Measurements from ENCODE around the gene TTC23. TPM values are rescaled to one million over a fixed set of nuclear protein-coding genes. Genes with fewer than 3 reads are reported as not detected.
A peak's percentile ranks its signal among the peaks of the same experiment; 100 is the strongest.

Gene TTC23
- total and polyA plus RNA-seq, 5 donors from 2014 or later, result 0.56 to 0.67 (median 0.60) TPM; not detected in 2

GRCh38 chr15:99176757-99177156 is 72.6 kb downstream of the TTC23 start:
- Histone ChIP-seq H3K9me3 (ENCODE audit: control insufficient read depth in 2 of 2, low read length in 2 of 2) (no peaks in the 10 kb centered on the region), H3K27ac (ENCODE audit: insufficient read depth, low read length, poor library complexity, severe bottlenecking) (no peak overlapping the region), H3K4me3 (ENCODE audit: low read depth, low read length) (no peak overlapping the region), H3K4me1 (ENCODE audit: control insufficient read depth, insufficient read depth, low read length, poor library complexity, severe bottlenecking) (no peaks in the 10 kb centered on the region), H3K27me3 (ENCODE audit: control insufficient read depth, insufficient read depth, low read length) (no peaks in the 10 kb centered on the region), H3K36me3 (ENCODE audit: control insufficient read depth, insufficient read depth, low read length) (no peaks in the 10 kb centered on the region)
- Mint-ChIP-seq H3K9me3 (peaks cover 0 to 1% (median 0%) of the 10 kb centered on the region in 7 donors), H3K36me3 (no peaks in the 10 kb centered on the region), H3K4me1 (no peaks in the 10 kb centered on the region), H3K27ac (no peak overlapping the region), H3K27me3 (peaks cover 7% of the 10 kb centered on the region), H3K4me3 (no peak overlapping the region)
- ATAC-seq (ENCODE audit: low read depth in 2 of 2), result no peak
- no peak for DNase-seq

- DNase-seq (no peak), ATAC-seq (ENCODE audit: low read depth in 2 of 2) (no peak)
- Histone ChIP-seq H3K4me1 (ENCODE audit: control insufficient read depth, insufficient read depth, low read length, poor library complexity, severe bottlenecking) (no peaks in the 10 kb centered on the region), H3K4me3 (ENCODE audit: low read depth, low read length) (no peak overlapping the region), H3K9me3 (ENCODE audit: control insufficient read depth in 2 of 2, low read length in 2 of 2) (no peaks in the 10 kb centered on the region), H3K36me3 (ENCODE audit: control insufficient read depth, insufficient read depth, low read length) (no peaks in the 10 kb centered on the region), H3K27me3 (ENCODE audit: control insufficient read depth, insufficient read depth, low read length) (no peaks in the 10 kb centered on the region), H3K27ac (ENCODE audit: insufficient read depth, low read length, poor library complexity, severe bottlenecking) (no peak overlapping the region)
- no peak overlapping the region for H3K27ac Mint-ChIP-seq
- no peak overlapping the region for H3K4me3 Mint-ChIP-seq
- no peaks in the 10 kb centered on the region for H3K27me3 Mint-ChIP-seq
- peaks cover 0 to 1% (median 0%) of the 10 kb centered on the region in 7 donors for H3K9me3 Mint-ChIP-seq
- no peaks in the 10 kb centered on the region for H3K36me3 Mint-ChIP-seq
- H3K4me1 Mint-ChIP-seq, result no peaks in the 10 kb centered on the region
Measured at GRCh38 chr15:99174567-99175395, 74.6 kb downstream of the TTC23 start.

GRCh38 chr15:99172989-99173388 is 76.4 kb downstream of the TTC23 start:
- Histone ChIP-seq H3K27me3 (ENCODE audit: control insufficient read depth, insufficient read depth, low read length) (no peaks in the 10 kb centered on the region), H3K4me1 (ENCODE audit: control insufficient read depth, insufficient read depth, low read length, poor library complexity, severe bottlenecking) (no peaks in the 10 kb centered on the region), H3K27ac (ENCODE audit: insufficient read depth, low read length, poor library complexity, severe bottlenecking) (no peak overlapping the region), H3K4me3 (ENCODE audit: low read depth, low read length) (no peak overlapping the region), H3K9me3 (ENCODE audit: control insufficient read depth in 2 of 2, low read length in 2 of 2) (no peaks in the 10 kb centered on the region), H3K36me3 (ENCODE audit: control insufficient read depth, insufficient read depth, low read length) (no peaks in the 10 kb centered on the region)
- Mint-ChIP-seq H3K9me3 (no peaks in the 10 kb centered on the region), H3K27me3 (no peaks in the 10 kb centered on the region), H3K36me3 (no peaks in the 10 kb centered on the region), H3K4me3 (no peak overlapping the region), H3K4me1 (no peaks in the 10 kb centered on the region), H3K27ac (peak overlapping the region in 1 of 3 donors; percentile 32)
- DNase-seq, result no peak
- no peak for ATAC-seq (ENCODE audit: low read depth in 2 of 2)

GRCh38 chr15:99172171-99172570 is 77.2 kb downstream of the TTC23 start:
- no peak overlapping the region for H3K4me3 ChIP-seq (ENCODE audit: low read depth, low read length)
- DNase-seq, result no peak
- no peaks in the 10 kb centered on the region for H3K36me3 ChIP-seq (ENCODE audit: control insufficient read depth, insufficient read depth, low read length)
- H3K4me3 Mint-ChIP-seq, result no peak overlapping the region
- H3K27me3 ChIP-seq (ENCODE audit: control insufficient read depth, insufficient read depth, low read length), result no peaks in the 10 kb centered on the region
- H3K27me3 Mint-ChIP-seq, result no peaks in the 10 kb centered on the region
- H3K9me3 ChIP-seq (ENCODE audit: control insufficient read depth in 2 of 2, low read length in 2 of 2), result no peaks in the 10 kb centered on the region
- no peak for ATAC-seq (ENCODE audit: low read depth in 2 of 2)
- H3K27ac ChIP-seq (ENCODE audit: insufficient read depth, low read length, poor library complexity, severe bottlenecking), result no peak overlapping the region
- no peaks in the 10 kb centered on the region for H3K4me1 Mint-ChIP-seq
- H3K4me1 ChIP-seq (ENCODE audit: control insufficient read depth, insufficient read depth, low read length, poor library complexity, severe bottlenecking), result no peaks in the 10 kb centered on the region
- H3K9me3 Mint-ChIP-seq, result no peaks in the 10 kb centered on the region
- H3K36me3 Mint-ChIP-seq, result no peaks in the 10 kb centered on the region
- H3K27ac Mint-ChIP-seq, result peak overlapping the region in 1 of 3 donors; percentile 48

- Mint-ChIP-seq H3K4me3 (no peak overlapping the region), H3K9me3 (no peaks in the 10 kb centered on the region), H3K27ac (no peak overlapping the region), H3K36me3 (no peaks in the 10 kb centered on the region), H3K4me1 (no peaks in the 10 kb centered on the region), H3K27me3 (no peaks in the 10 kb centered on the region)
- no peak for DNase-seq
- no peak overlapping the region for H3K27ac ChIP-seq (ENCODE audit: insufficient read depth, low read length, poor library complexity, severe bottlenecking)
- H3K36me3 ChIP-seq (ENCODE audit: control insufficient read depth, insufficient read depth, low read length), result no peaks in the 10 kb centered on the region
- H3K27me3 ChIP-seq (ENCODE audit: control insufficient read depth, insufficient read depth, low read length), result no peaks in the 10 kb centered on the region
- H3K4me1 ChIP-seq (ENCODE audit: control insufficient read depth, insufficient read depth, low read length, poor library complexity, severe bottlenecking), result no peaks in the 10 kb centered on the region
- no peaks in the 10 kb centered on the region for H3K9me3 ChIP-seq (ENCODE audit: control insufficient read depth in 2 of 2, low read length in 2 of 2)
- H3K4me3 ChIP-seq (ENCODE audit: low read depth, low read length), result no peak overlapping the region
- no peak for ATAC-seq (ENCODE audit: low read depth in 2 of 2)
Measured at GRCh38 chr15:99170476-99171065, 78.8 kb downstream of the TTC23 start.

GRCh38 chr15:99169769-99170311 is 79.5 kb downstream of the TTC23 start:
- no peak for ATAC-seq (ENCODE audit: low read depth in 2 of 2)
- H3K9me3 Mint-ChIP-seq, result peaks cover 0 to 1% (median 0%) of the 10 kb centered on the region in 7 donors
- H3K36me3 ChIP-seq (ENCODE audit: control insufficient read depth, insufficient read depth, low read length), result no peaks in the 10 kb centered on the region
- no peaks in the 10 kb centered on the region for H3K36me3 Mint-ChIP-seq
- peak overlapping the region in 1 of 3 donors; percentile 74 for H3K27ac Mint-ChIP-seq
- no peak overlapping the region for H3K4me3 ChIP-seq (ENCODE audit: low read depth, low read length)
- no peak for DNase-seq
- H3K9me3 ChIP-seq (ENCODE audit: control insufficient read depth in 2 of 2, low read length in 2 of 2), result no peaks in the 10 kb centered on the region
- H3K4me3 Mint-ChIP-seq, result no peak overlapping the region
- H3K4me1 ChIP-seq (ENCODE audit: control insufficient read depth, insufficient read depth, low read length, poor library complexity, severe bottlenecking), result no peaks in the 10 kb centered on the region
- no peaks in the 10 kb centered on the region for H3K4me1 Mint-ChIP-seq
- no peaks in the 10 kb centered on the region for H3K27me3 ChIP-seq (ENCODE audit: control insufficient read depth, insufficient read depth, low read length)
- H3K27me3 Mint-ChIP-seq, result no peaks in the 10 kb centered on the region
- H3K27ac ChIP-seq (ENCODE audit: insufficient read depth, low read length, poor library complexity, severe bottlenecking), result no peak overlapping the region

- Mint-ChIP-seq H3K36me3 (no peaks in the 10 kb centered on the region), H3K9me3 (peaks cover 0 to 1% (median 0%) of the 10 kb centered on the region in 7 donors), H3K27ac (no peak overlapping the region), H3K27me3 (no peaks in the 10 kb centered on the region), H3K4me1 (peaks cover 0 to under 1% (median under 1%) of the 10 kb centered on the region in 4 donors), H3K4me3 (no peak overlapping the region)
- DNase-seq (no peak), ATAC-seq (ENCODE audit: low read depth in 2 of 2) (no peak)
- Histone ChIP-seq H3K27me3 (ENCODE audit: control insufficient read depth, insufficient read depth, low read length) (no peaks in the 10 kb centered on the region), H3K4me1 (ENCODE audit: control insufficient read depth, insufficient read depth, low read length, poor library complexity, severe bottlenecking) (no peaks in the 10 kb centered on the region), H3K9me3 (ENCODE audit: control insufficient read depth in 2 of 2, low read length in 2 of 2) (no peaks in the 10 kb centered on the region), H3K4me3 (ENCODE audit: low read depth, low read length) (no peak overlapping the region), H3K36me3 (ENCODE audit: control insufficient read depth, insufficient read depth, low read length) (no peaks in the 10 kb centered on the region), H3K27ac (ENCODE audit: insufficient read depth, low read length, poor library complexity, severe bottlenecking) (no peak overlapping the region)
Measured at GRCh38 chr15:99168601-99169580, 80.5 kb downstream of the TTC23 start.
